Measurements from ENCODE around the gene ARFGEF3.

ARFGEF3 gene

DNA sequence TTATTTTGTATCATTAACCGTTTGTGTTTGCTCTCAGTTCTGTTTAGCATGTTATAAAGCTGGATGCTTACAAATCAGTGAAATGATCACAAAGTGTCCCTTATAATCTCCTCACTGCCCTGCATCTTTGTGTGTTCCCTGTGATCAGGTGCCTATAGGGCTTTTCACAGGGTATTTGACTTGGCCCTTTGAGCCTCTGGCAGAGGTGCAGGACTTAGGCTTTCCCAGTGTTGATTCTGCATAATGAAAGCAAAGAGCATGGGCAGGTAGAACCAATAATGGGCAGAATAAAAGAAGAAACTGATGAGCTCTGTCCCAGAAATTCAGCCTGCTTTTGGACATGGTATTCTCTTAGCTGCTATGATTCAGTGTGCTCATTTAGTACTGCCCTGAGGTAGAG, 73.5 kb downstream of the ARFGEF3 start:
- Histone ChIP-seq H3K23ac (ENCODE audit: low read length in 2 of 2) (no peak overlapping the region), H2AK5ac (ENCODE audit: low read length, severe bottlenecking) (no peak overlapping the region), H3K4me3 (ENCODE audit: insufficient read depth in 1 of 2, low read depth in 1 of 2, low read length in 2 of 2) (no peak overlapping the region), H2BK15ac (ENCODE audit: low read depth, poor library complexity, severe bottlenecking) (no peak overlapping the region), H2BK12ac (ENCODE audit: low read length in 2 of 2) (peak overlapping the region in 1 of 2 experiments; percentile 39), H2BK120ac (ENCODE audit: low read depth, low read length) (no peak overlapping the region), H4K91ac (ENCODE audit: low read length) (no peak overlapping the region), H3K4ac (ENCODE audit: low read depth in 1 of 2, low read length in 2 of 2) (peak overlapping the region in 1 of 2 experiments; percentile 67), H3K9ac (ENCODE audit: low read length) (no peak overlapping the region), H2BK5ac (ENCODE audit: low read depth, low read length, poor library complexity, severe bottlenecking) (no peak overlapping the region), H3K27ac (ENCODE audit: low read length, poor library complexity, severe bottlenecking) (no peak overlapping the region), H3K4me1 (ENCODE audit: control insufficient read depth, insufficient read depth, low read depth, low read length) (no peaks in the 10 kb centered on the region), H3K18ac (ENCODE audit: low read depth in 1 of 2, low read length in 2 of 2) (peak overlapping the region; percentile 48 to 70), H3K9me3 (ENCODE audit: control insufficient read depth, low read length) (no peaks in the 10 kb centered on the region), H4K8ac (ENCODE audit: low read length) (no peak overlapping the region), H3K79me1 (replicated peaks; ENCODE audit: low read length, poor library complexity, severe bottlenecking) (no peaks in the 10 kb centered on the region), H3K27me3 (ENCODE audit: control insufficient read depth in 1 of 2, insufficient read depth in 1 of 2, low read length in 2 of 2) (peaks cover 0 to 7% of the 10 kb centered on the region in 2 experiments), H3K4me2 (ENCODE audit: low read length, poor library complexity, severe bottlenecking) (no peak overlapping the region), H3K36me3 (ENCODE audit: control insufficient read depth in 1 of 2, insufficient read depth in 2 of 2, low read depth in 1 of 2, low read length in 2 of 2) (no peaks in the 10 kb centered on the region), H2AFZ (ENCODE audit: low read depth, low read length) (no peak overlapping the region), H3K14ac (ENCODE audit: low read length in 2 of 2) (no peak overlapping the region)
- DNase-seq = no peak
- no CpG with 5 or more reads among the region's 1 CpG for WGBS

DNA sequence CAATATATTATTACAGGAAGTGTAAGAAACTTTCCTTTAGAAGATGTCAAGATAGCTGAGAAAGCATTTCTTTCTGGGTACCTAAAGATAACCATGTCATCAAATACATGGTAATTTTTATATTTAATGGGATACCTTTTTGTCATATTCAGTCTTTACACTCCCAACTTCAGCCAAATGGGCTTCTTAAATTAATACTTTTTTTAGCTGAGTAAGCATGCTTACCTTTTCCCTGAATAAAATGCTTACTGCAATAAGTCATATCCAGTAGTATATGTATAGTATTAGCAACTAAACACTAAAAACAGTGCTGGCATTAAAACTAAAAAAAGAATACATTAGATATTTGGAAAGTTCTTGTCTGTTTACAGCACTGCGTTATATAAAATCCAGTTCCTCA, 74.0 kb downstream of the ARFGEF3 start:
- Histone ChIP-seq H3K4me1 (ENCODE audit: control insufficient read depth, insufficient read depth, low read depth, low read length) (peaks cover 2% of the 10 kb centered on the region), H2BK120ac (ENCODE audit: low read depth, low read length) (no peak overlapping the region), H3K14ac (ENCODE audit: low read length in 2 of 2) (no peak overlapping the region), H3K9ac (ENCODE audit: low read length) (no peak overlapping the region), H2BK5ac (ENCODE audit: low read depth, low read length, poor library complexity, severe bottlenecking) (no peak overlapping the region), H3K4ac (ENCODE audit: low read depth in 1 of 2, low read length in 2 of 2) (no peak overlapping the region), H3K18ac (ENCODE audit: low read depth in 1 of 2, low read length in 2 of 2) (no peak overlapping the region), H3K27ac (ENCODE audit: low read length, poor library complexity, severe bottlenecking) (no peak overlapping the region), H2AFZ (ENCODE audit: low read depth, low read length) (no peak overlapping the region), H2AK5ac (ENCODE audit: low read length, severe bottlenecking) (no peak overlapping the region), H2BK12ac (ENCODE audit: low read length in 2 of 2) (no peak overlapping the region), H4K8ac (ENCODE audit: low read length) (no peak overlapping the region), H3K9me3 (ENCODE audit: control insufficient read depth, low read length) (no peaks in the 10 kb centered on the region), H3K23ac (ENCODE audit: low read length in 2 of 2) (no peak overlapping the region), H2BK15ac (ENCODE audit: low read depth, poor library complexity, severe bottlenecking) (no peak overlapping the region), H3K36me3 (ENCODE audit: control insufficient read depth in 1 of 2, insufficient read depth in 2 of 2, low read depth in 1 of 2, low read length in 2 of 2) (no peaks in the 10 kb centered on the region), H3K4me2 (ENCODE audit: low read length, poor library complexity, severe bottlenecking) (no peak overlapping the region), H4K91ac (ENCODE audit: low read length) (no peak overlapping the region), H3K27me3 (ENCODE audit: control insufficient read depth in 1 of 2, insufficient read depth in 1 of 2, low read length in 2 of 2) (peaks cover 0 to 7% of the 10 kb centered on the region in 2 experiments), H3K4me3 (ENCODE audit: insufficient read depth in 1 of 2, low read depth in 1 of 2, low read length in 2 of 2) (no peak overlapping the region), H3K79me1 (replicated peaks; ENCODE audit: low read length, poor library complexity, severe bottlenecking) (no peaks in the 10 kb centered on the region)
- DNase-seq = no peak
- 67% methylated on average over 1 of the region's 1 CpG for WGBS

DNA sequence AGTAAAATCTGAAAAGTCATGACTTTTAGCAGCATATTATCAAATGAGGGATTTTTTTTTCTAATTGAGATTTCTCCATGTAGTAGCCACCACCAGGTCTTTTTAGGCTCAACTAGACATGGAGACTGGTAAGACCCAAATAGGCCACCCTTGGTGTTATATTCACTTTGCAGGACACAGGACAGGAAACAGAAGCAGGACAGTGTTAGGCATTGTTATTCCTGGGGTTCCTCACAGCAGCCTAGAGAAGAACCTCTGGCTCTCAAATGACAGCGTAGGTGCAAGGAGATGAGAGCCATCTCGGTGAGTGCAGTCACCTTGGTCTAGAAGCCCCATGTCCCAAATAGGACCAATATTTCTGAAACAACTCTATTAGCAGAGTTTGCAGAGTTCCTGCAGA, 75.7 kb downstream of the ARFGEF3 start:
- Histone ChIP-seq H4K8ac (ENCODE audit: low read length) (no peak overlapping the region), H3K79me1 (replicated peaks; ENCODE audit: low read length, poor library complexity, severe bottlenecking) (no peaks in the 10 kb centered on the region), H2BK5ac (ENCODE audit: low read depth, low read length, poor library complexity, severe bottlenecking) (no peak overlapping the region), H3K36me3 (ENCODE audit: control insufficient read depth in 1 of 2, insufficient read depth in 2 of 2, low read depth in 1 of 2, low read length in 2 of 2) (no peaks in the 10 kb centered on the region), H3K27me3 (ENCODE audit: control insufficient read depth in 1 of 2, insufficient read depth in 1 of 2, low read length in 2 of 2) (peaks cover 0 to 7% of the 10 kb centered on the region in 2 experiments), H3K18ac (ENCODE audit: low read depth in 1 of 2, low read length in 2 of 2) (peak overlapping the region in 1 of 2 experiments; percentile 57), H3K23ac (ENCODE audit: low read length in 2 of 2) (no peak overlapping the region), H4K91ac (ENCODE audit: low read length) (no peak overlapping the region), H2BK12ac (ENCODE audit: low read length in 2 of 2) (peak overlapping the region in 1 of 2 experiments; percentile 54), H3K4me2 (ENCODE audit: low read length, poor library complexity, severe bottlenecking) (no peak overlapping the region), H2BK120ac (ENCODE audit: low read depth, low read length) (no peak overlapping the region), H3K4ac (ENCODE audit: low read depth in 1 of 2, low read length in 2 of 2) (no peak overlapping the region), H3K27ac (ENCODE audit: low read length, poor library complexity, severe bottlenecking) (no peak overlapping the region), H3K14ac (ENCODE audit: low read length in 2 of 2) (no peak overlapping the region), H3K4me1 (ENCODE audit: control insufficient read depth, insufficient read depth, low read depth, low read length) (peaks cover 2% of the 10 kb centered on the region), H2AK5ac (ENCODE audit: low read length, severe bottlenecking) (no peak overlapping the region), H3K9ac (ENCODE audit: low read length) (no peak overlapping the region), H3K4me3 (ENCODE audit: insufficient read depth in 1 of 2, low read depth in 1 of 2, low read length in 2 of 2) (no peak overlapping the region), H3K9me3 (ENCODE audit: control insufficient read depth, low read length) (no peaks in the 10 kb centered on the region), H2AFZ (ENCODE audit: low read depth, low read length) (no peak overlapping the region), H2BK15ac (ENCODE audit: low read depth, poor library complexity, severe bottlenecking) (no peak overlapping the region)
- no peak for DNase-seq
- WGBS = 89% methylated on average over 2 of the region's 2 CpGs

DNA sequence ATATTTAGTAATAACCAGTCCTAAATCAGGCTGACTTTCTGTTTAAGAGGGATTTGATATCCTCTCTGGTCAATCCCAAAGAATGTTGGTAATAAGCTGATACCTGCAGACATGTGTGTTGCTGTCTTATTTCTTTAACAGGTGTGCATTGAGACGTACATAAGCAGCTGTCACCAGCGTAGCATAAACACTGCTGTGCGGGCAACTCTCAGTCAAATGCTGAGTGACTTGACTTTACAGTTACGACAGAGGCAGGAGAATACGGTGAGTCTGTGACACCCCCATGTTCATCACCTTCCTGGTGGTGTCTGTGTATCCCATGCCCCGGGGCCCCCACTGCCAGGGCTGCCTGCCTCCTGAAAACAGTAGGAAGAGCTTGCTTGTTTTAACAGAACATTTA, 76.6 kb downstream of the ARFGEF3 start:
- H4K91ac ChIP-seq (ENCODE audit: low read length) = no peak overlapping the region
- no peak for DNase-seq
- H3K27me3 ChIP-seq (ENCODE audit: control insufficient read depth in 1 of 2, insufficient read depth in 1 of 2, low read length in 2 of 2) = peaks cover 0 to 7% of the 10 kb centered on the region in 2 experiments
- no peak overlapping the region for H3K23ac ChIP-seq (ENCODE audit: low read length in 2 of 2)
- peak overlapping the region in 1 of 2 experiments; percentile 5 for H3K18ac ChIP-seq (ENCODE audit: low read depth in 1 of 2, low read length in 2 of 2)
- no peak overlapping the region for H2AK5ac ChIP-seq (ENCODE audit: low read length, severe bottlenecking)
- no peak overlapping the region for H3K27ac ChIP-seq (ENCODE audit: low read length, poor library complexity, severe bottlenecking)
- no peak overlapping the region for H3K4me3 ChIP-seq (ENCODE audit: insufficient read depth in 1 of 2, low read depth in 1 of 2, low read length in 2 of 2)
- no peak overlapping the region for H3K4me2 ChIP-seq (ENCODE audit: low read length, poor library complexity, severe bottlenecking)
- H3K79me1 ChIP-seq (replicated peaks; ENCODE audit: low read length, poor library complexity, severe bottlenecking) = no peaks in the 10 kb centered on the region
- H3K9ac ChIP-seq (ENCODE audit: low read length) = no peak overlapping the region
- no peaks in the 10 kb centered on the region for H3K9me3 ChIP-seq (ENCODE audit: control insufficient read depth, low read length)
- WGBS = 92% methylated on average over 5 of the region's 6 CpGs
- H2AFZ ChIP-seq (ENCODE audit: low read depth, low read length) = no peak overlapping the region
- no peaks in the 10 kb centered on the region for H3K36me3 ChIP-seq (ENCODE audit: control insufficient read depth in 1 of 2, insufficient read depth in 2 of 2, low read depth in 1 of 2, low read length in 2 of 2)
- H3K4me1 ChIP-seq (ENCODE audit: control insufficient read depth, insufficient read depth, low read depth, low read length) = peaks cover 2% of the 10 kb centered on the region
- H2BK12ac ChIP-seq (ENCODE audit: low read length in 2 of 2) = peak overlapping the region in 1 of 2 experiments; percentile 89
- H4K8ac ChIP-seq (ENCODE audit: low read length) = no peak overlapping the region
- H2BK120ac ChIP-seq (ENCODE audit: low read depth, low read length) = no peak overlapping the region
- peak overlapping the region in 1 of 2 experiments; percentile 49 for H3K4ac ChIP-seq (ENCODE audit: low read depth in 1 of 2, low read length in 2 of 2)
- no peak overlapping the region for H3K14ac ChIP-seq (ENCODE audit: low read length in 2 of 2)
- H2BK5ac ChIP-seq (ENCODE audit: low read depth, low read length, poor library complexity, severe bottlenecking) = no peak overlapping the region
- H2BK15ac ChIP-seq (ENCODE audit: low read depth, poor library complexity, severe bottlenecking) = no peak overlapping the region
